ENCODE data around the gene TBCK.
"Not testable (repeated sequence)": the region's sequence is repeated elsewhere in the genome, so short reads cannot be mapped to it uniquely, and the experiment has no call there.

TBCK gene

GRCh38 chr4:106114270-106114669 is 201.7 kb downstream of the TBCK start:
- Histone ChIP-seq H3K27me3 (replicated peaks; ENCODE audit: insufficient read depth, low read length) (no peaks in the 10 kb centered on the region), H3K4me2 (ENCODE audit: low read depth, low read length) (no peak overlapping the region), H3K9ac (ENCODE audit: low read length) (no peak overlapping the region), H4K20me1 (ENCODE audit: insufficient read depth, low read length) (no peaks in the 10 kb centered on the region), H3F3A (ENCODE audit: insufficient read depth, low read length) (no peaks in the 10 kb centered on the region), H3K9me3 (replicated peaks; ENCODE audit: insufficient read depth, low read length) (no peaks in the 10 kb centered on the region), H2AFZ (ENCODE audit: low read length) (no peak overlapping the region), H3K36me3 (replicated peaks; ENCODE audit: insufficient read depth, low read length) (no peaks in the 10 kb centered on the region), H3K4me3 (ENCODE audit: low read length) (no peak overlapping the region), H3K4me1 (ENCODE audit: low read length) (no peaks in the 10 kb centered on the region), H3K27ac (ENCODE audit: low read length) (no peak overlapping the region), H3K9me2 (replicated peaks; ENCODE audit: insufficient read depth, low read length) (no peaks in the 10 kb centered on the region), H3K79me2 (ENCODE audit: low read length) (no peaks in the 10 kb centered on the region)
- TF ChIP-seq EZH2phosphoT487 (IDR thresholded peaks at IDR 0.05; ENCODE audit: low read length) (no peak), EZH2 (optimal IDR thresholded peaks at IDR 0.05; ENCODE audit: low read depth, low read length) (no peak)
- DNase-seq, result no peak

DNA sequence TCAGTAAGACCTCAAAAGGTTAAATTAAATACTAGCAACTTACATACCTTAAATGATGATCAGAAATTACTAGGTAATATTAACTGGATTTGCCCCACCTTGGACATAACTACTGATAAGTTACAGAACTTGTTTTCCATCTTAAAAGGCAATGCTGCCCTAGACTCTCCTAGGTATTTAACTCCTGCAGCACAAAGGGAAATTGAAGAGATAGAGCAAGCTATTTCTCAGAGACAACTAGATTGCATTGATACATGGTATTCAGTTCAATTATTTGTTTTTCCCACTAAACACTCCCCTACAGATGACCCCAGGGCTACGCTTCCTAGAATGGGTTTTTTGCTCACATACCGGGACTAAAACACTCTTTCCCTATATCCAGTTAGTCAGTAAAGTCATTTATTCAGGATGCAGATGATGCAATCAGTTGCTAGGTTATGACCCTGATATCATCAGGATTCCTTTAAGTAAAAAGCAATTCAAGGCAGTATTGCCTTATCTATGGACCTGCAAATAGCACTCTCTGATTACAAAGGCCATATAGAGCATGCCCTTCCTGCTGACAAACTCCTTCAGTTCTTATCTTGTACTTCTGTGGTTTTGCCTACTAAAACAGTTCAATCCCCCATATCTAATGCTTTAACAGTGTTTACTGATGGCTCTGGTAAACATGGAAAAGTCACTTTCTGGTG is 204.1 kb downstream of the TBCK start:
- not testable (repeated sequence) for H3K36me3 ChIP-seq (replicated peaks; ENCODE audit: insufficient read depth, low read length)

DNA sequence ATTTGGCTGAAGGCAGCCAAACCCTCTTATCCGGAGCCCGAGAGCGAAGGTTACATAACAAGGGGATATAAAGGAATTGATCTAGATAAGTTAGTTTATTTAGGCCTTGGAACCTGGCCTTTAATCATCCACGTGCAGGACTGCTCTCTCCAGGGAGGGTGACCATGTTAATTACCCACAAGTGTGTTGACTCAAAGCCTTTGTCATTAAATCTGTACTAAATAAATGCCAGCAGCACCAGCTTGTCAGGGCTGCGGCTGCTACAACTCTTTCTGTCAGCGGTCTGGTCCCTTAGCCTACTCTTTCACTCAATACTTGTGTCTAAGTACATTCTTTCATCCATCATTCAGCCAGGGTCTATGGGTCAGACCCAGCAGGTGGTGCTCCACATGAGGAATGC is 206.1 kb downstream of the TBCK start:
- Histone ChIP-seq H3K9me3 (replicated peaks; ENCODE audit: insufficient read depth, low read length) (no peaks in the 10 kb centered on the region), H3K9ac (ENCODE audit: low read length) (no peak overlapping the region)
- TF ChIP-seq EZH2 (optimal IDR thresholded peaks at IDR 0.05; ENCODE audit: low read depth, low read length) (no peak), CTCF (IDR thresholded peaks at IDR 0.05; ENCODE audit: low read length) (no peak), EZH2phosphoT487 (IDR thresholded peaks at IDR 0.05; ENCODE audit: low read length) (no peak)

More for the DNA sequence above, 204.1 kb downstream of the TBCK start:
- H3K9me3 ChIP-seq (replicated peaks; ENCODE audit: insufficient read depth, low read length); H3K9ac ChIP-seq (ENCODE audit: low read length); H3F3A ChIP-seq (ENCODE audit: insufficient read depth, low read length); H3K4me1 ChIP-seq (ENCODE audit: low read length); H3K27ac ChIP-seq (ENCODE audit: low read length); DNase-seq; H4K20me1 ChIP-seq (ENCODE audit: insufficient read depth, low read length); H3K27me3 ChIP-seq (replicated peaks; ENCODE audit: insufficient read depth, low read length); H3K4me3 ChIP-seq (ENCODE audit: low read length); H3K4me2 ChIP-seq (ENCODE audit: low read depth, low read length); H2AFZ ChIP-seq (ENCODE audit: low read length); H3K79me2 ChIP-seq (ENCODE audit: low read length); H3K9me2 ChIP-seq (replicated peaks; ENCODE audit: insufficient read depth, low read length): not testable (repeated sequence)

GRCh38 chr4:106105697-106106096 is 210.3 kb downstream of the TBCK start:
- H3F3A ChIP-seq (ENCODE audit: insufficient read depth, low read length), result no peaks in the 10 kb centered on the region
- H3K9me2 ChIP-seq (replicated peaks; ENCODE audit: insufficient read depth, low read length), result no peaks in the 10 kb centered on the region
- H3K4me1 ChIP-seq (ENCODE audit: low read length), result no peaks in the 10 kb centered on the region
- H2AFZ ChIP-seq (ENCODE audit: low read length), result no peak overlapping the region
- no peak for DNase-seq
- no peaks in the 10 kb centered on the region for H3K9me3 ChIP-seq (replicated peaks; ENCODE audit: insufficient read depth, low read length)
- no peaks in the 10 kb centered on the region for H3K79me2 ChIP-seq (ENCODE audit: low read length)
- no peak overlapping the region for H3K9ac ChIP-seq (ENCODE audit: low read length)
- no peaks in the 10 kb centered on the region for H3K36me3 ChIP-seq (replicated peaks; ENCODE audit: insufficient read depth, low read length)
- H3K4me3 ChIP-seq (ENCODE audit: low read length), result no peak overlapping the region
- no peak overlapping the region for H3K4me2 ChIP-seq (ENCODE audit: low read depth, low read length)
- H3K27me3 ChIP-seq (replicated peaks; ENCODE audit: insufficient read depth, low read length), result no peaks in the 10 kb centered on the region
- no peak overlapping the region for H3K27ac ChIP-seq (ENCODE audit: low read length)
- no peak for TF ChIP-seq EZH2phosphoT487 (IDR thresholded peaks at IDR 0.05; ENCODE audit: low read length)
- TF ChIP-seq CTCF (IDR thresholded peaks at IDR 0.05; ENCODE audit: low read length), result no peak
- no peak for TF ChIP-seq EZH2 (optimal IDR thresholded peaks at IDR 0.05; ENCODE audit: low read depth, low read length)
- H4K20me1 ChIP-seq (ENCODE audit: insufficient read depth, low read length), result no peaks in the 10 kb centered on the region

More for the DNA sequence above, 206.1 kb downstream of the TBCK start:
- no peaks in the 10 kb centered on the region for H3K9me2 ChIP-seq (replicated peaks; ENCODE audit: insufficient read depth, low read length)
- H3K4me1 ChIP-seq (ENCODE audit: low read length), result no peaks in the 10 kb centered on the region
- H4K20me1 ChIP-seq (ENCODE audit: insufficient read depth, low read length), result no peaks in the 10 kb centered on the region
- no peak overlapping the region for H2AFZ ChIP-seq (ENCODE audit: low read length)
- no peak overlapping the region for H3K4me2 ChIP-seq (ENCODE audit: low read depth, low read length)
- H3K36me3 ChIP-seq (replicated peaks; ENCODE audit: insufficient read depth, low read length), result no peaks in the 10 kb centered on the region
- no peak overlapping the region for H3K4me3 ChIP-seq (ENCODE audit: low read length)
- no peaks in the 10 kb centered on the region for H3F3A ChIP-seq (ENCODE audit: insufficient read depth, low read length)
- H3K27me3 ChIP-seq (replicated peaks; ENCODE audit: insufficient read depth, low read length), result no peaks in the 10 kb centered on the region
- H3K27ac ChIP-seq (ENCODE audit: low read length), result no peak overlapping the region
- no peaks in the 10 kb centered on the region for H3K79me2 ChIP-seq (ENCODE audit: low read length)
- DNase-seq, result no peak

Data from MM.1S (cell line).